ENCODE measurements around the gene IKZF4.
A peak's percentile ranks its signal among the peaks of the same experiment; 100 is the strongest.

Gene IKZF4

GRCh38 chr12:56010111-56010570 lies 10.7 kb upstream of the IKZF4 start:
- Mint-ChIP-seq H3K4me3 (no peak overlapping the region), H3K4me1 (ENCODE audit: low read depth) (peaks cover 25% of the 10 kb centered on the region), H3K9me3 (no peaks in the 10 kb centered on the region), H3K27me3 (ENCODE audit: low read depth) (no peaks in the 10 kb centered on the region), H3K36me3 (ENCODE audit: low read depth) (peaks cover 1% of the 10 kb centered on the region), H3K27ac (no peak overlapping the region)
- DNase-seq (ENCODE audit: low spot score): no peak

- DNase-seq (ENCODE audit: low spot score): no peak
- peaks cover 30% of the 10 kb centered on the region for H3K4me1 Mint-ChIP-seq (ENCODE audit: low read depth)
- no peak overlapping the region for H3K27ac Mint-ChIP-seq
Measured at GRCh38 chr12:56011509-56012090, 9.2 kb upstream of the IKZF4 start.

GRCh38 chr12:56013482-56013881 lies 7.4 kb upstream of the IKZF4 start:
- Mint-ChIP-seq H3K4me3 (no peak overlapping the region), H3K27ac (no peak overlapping the region), H3K9me3 (no peaks in the 10 kb centered on the region), H3K4me1 (ENCODE audit: low read depth) (peaks cover 21% of the 10 kb centered on the region), H3K36me3 (ENCODE audit: low read depth) (peaks cover 1% of the 10 kb centered on the region), H3K27me3 (ENCODE audit: low read depth) (no peaks in the 10 kb centered on the region)
- DNase-seq (ENCODE audit: low spot score): no peak

More at GRCh38 chr12:56011509-56012090, 9.2 kb upstream of the IKZF4 start:
- H3K4me3 Mint-ChIP-seq: no peak overlapping the region
- H3K27me3 Mint-ChIP-seq (ENCODE audit: low read depth): no peaks in the 10 kb centered on the region
- peaks cover 1% of the 10 kb centered on the region for H3K36me3 Mint-ChIP-seq (ENCODE audit: low read depth)
- no peaks in the 10 kb centered on the region for H3K9me3 Mint-ChIP-seq

GRCh38 chr12:56014205-56014604 lies 6.6 kb upstream of the IKZF4 start:
- H3K4me1 Mint-ChIP-seq (ENCODE audit: low read depth): peaks cover 17% of the 10 kb centered on the region
- no peak for DNase-seq (ENCODE audit: low spot score)
- H3K27ac Mint-ChIP-seq: no peak overlapping the region
- H3K4me3 Mint-ChIP-seq: no peak overlapping the region
- H3K27me3 Mint-ChIP-seq (ENCODE audit: low read depth): no peaks in the 10 kb centered on the region
- H3K9me3 Mint-ChIP-seq: no peaks in the 10 kb centered on the region
- peaks cover 1% of the 10 kb centered on the region for H3K36me3 Mint-ChIP-seq (ENCODE audit: low read depth)

- no peaks in the 10 kb centered on the region for H3K9me3 Mint-ChIP-seq
- H3K4me3 Mint-ChIP-seq: no peak overlapping the region
- DNase-seq (ENCODE audit: low spot score): no peak
- peaks cover 3% of the 10 kb centered on the region for H3K36me3 Mint-ChIP-seq (ENCODE audit: low read depth)
- H3K27ac Mint-ChIP-seq: no peak overlapping the region
- H3K4me1 Mint-ChIP-seq (ENCODE audit: low read depth): peaks cover 23% of the 10 kb centered on the region
- no peaks in the 10 kb centered on the region for H3K27me3 Mint-ChIP-seq (ENCODE audit: low read depth)
Measured at GRCh38 chr12:56017181-56017580, 3.7 kb upstream of the IKZF4 start.

- Mint-ChIP-seq H3K36me3 (ENCODE audit: low read depth) (peaks cover 3% of the 10 kb centered on the region), H3K4me1 (ENCODE audit: low read depth) (peaks cover 30% of the 10 kb centered on the region), H3K4me3 (no peak overlapping the region), H3K9me3 (no peaks in the 10 kb centered on the region), H3K27me3 (ENCODE audit: low read depth) (no peaks in the 10 kb centered on the region), H3K27ac (no peak overlapping the region)
- no peak for DNase-seq (ENCODE audit: low spot score)
Measured at GRCh38 chr12:56018356-56018755, 2.5 kb upstream of the IKZF4 start.

GRCh38 chr12:56021889-56022497 lies 1.1 kb downstream of the IKZF4 start:
- no peaks in the 10 kb centered on the region for H3K27me3 Mint-ChIP-seq (ENCODE audit: low read depth)
- H3K36me3 Mint-ChIP-seq (ENCODE audit: low read depth): peaks cover 18% of the 10 kb centered on the region
- DNase-seq (ENCODE audit: low spot score): no peak
- peak overlapping the region; percentile 95 for H3K4me3 Mint-ChIP-seq
- H3K27ac Mint-ChIP-seq: peak overlapping the region; percentile 88
- H3K4me1 Mint-ChIP-seq (ENCODE audit: low read depth): peaks cover 30% of the 10 kb centered on the region
- no peaks in the 10 kb centered on the region for H3K9me3 Mint-ChIP-seq

- peak overlapping the region; percentile 22 for H3K4me3 Mint-ChIP-seq
- DNase-seq (ENCODE audit: low spot score): no peak
- H3K4me1 Mint-ChIP-seq (ENCODE audit: low read depth): peaks cover 37% of the 10 kb centered on the region
- peaks cover 62% of the 10 kb centered on the region for H3K36me3 Mint-ChIP-seq (ENCODE audit: low read depth)
- no peaks in the 10 kb centered on the region for H3K9me3 Mint-ChIP-seq
- H3K27me3 Mint-ChIP-seq (ENCODE audit: low read depth): no peaks in the 10 kb centered on the region
- H3K27ac Mint-ChIP-seq: no peak overlapping the region
Measured at GRCh38 chr12:56028511-56029165, 7.8 kb downstream of the IKZF4 start.

- DNase-seq (ENCODE audit: low spot score): no peak
- Mint-ChIP-seq H3K27me3 (ENCODE audit: low read depth) (no peaks in the 10 kb centered on the region), H3K4me1 (ENCODE audit: low read depth) (peaks cover 34% of the 10 kb centered on the region), H3K27ac (peak overlapping the region; percentile 56), H3K4me3 (no peak overlapping the region), H3K36me3 (ENCODE audit: low read depth) (peaks cover 60% of the 10 kb centered on the region), H3K9me3 (no peaks in the 10 kb centered on the region)
Measured at GRCh38 chr12:56029166-56029519, 8.3 kb downstream of the IKZF4 start.

- Mint-ChIP-seq H3K9me3 (no peaks in the 10 kb centered on the region), H3K4me3 (no peak overlapping the region), H3K36me3 (ENCODE audit: low read depth) (peaks cover 64% of the 10 kb centered on the region), H3K27me3 (ENCODE audit: low read depth) (no peaks in the 10 kb centered on the region), H3K27ac (peak overlapping the region; percentile 32), H3K4me1 (ENCODE audit: low read depth) (peaks cover 32% of the 10 kb centered on the region)
- DNase-seq (ENCODE audit: low spot score): peak; percentile 24
Measured at GRCh38 chr12:56029666-56030293, 8.9 kb downstream of the IKZF4 start.

GRCh38 chr12:56031987-56032386 lies 11.1 kb downstream of the IKZF4 start:
- Mint-ChIP-seq H3K27me3 (ENCODE audit: low read depth) (no peaks in the 10 kb centered on the region), H3K36me3 (ENCODE audit: low read depth) (peaks cover 66% of the 10 kb centered on the region), H3K4me3 (peak overlapping the region; percentile 2), H3K9me3 (no peaks in the 10 kb centered on the region), H3K27ac (peak overlapping the region; percentile 28), H3K4me1 (ENCODE audit: low read depth) (peaks cover 30% of the 10 kb centered on the region)
- peak; percentile 23 for DNase-seq (ENCODE audit: low spot score)

- peaks cover 24% of the 10 kb centered on the region for H3K4me1 Mint-ChIP-seq (ENCODE audit: low read depth)
- H3K27ac Mint-ChIP-seq: no peak overlapping the region
- H3K9me3 Mint-ChIP-seq: no peaks in the 10 kb centered on the region
- peak; percentile 34 for DNase-seq (ENCODE audit: low spot score)
- no peaks in the 10 kb centered on the region for H3K27me3 Mint-ChIP-seq (ENCODE audit: low read depth)
- H3K36me3 Mint-ChIP-seq (ENCODE audit: low read depth): peaks cover 47% of the 10 kb centered on the region
- no peak overlapping the region for H3K4me3 Mint-ChIP-seq
Measured at GRCh38 chr12:56034586-56035332, 13.9 kb downstream of the IKZF4 start.

GRCh38 chr12:56037161-56037560 lies 16.3 kb downstream of the IKZF4 start:
- Mint-ChIP-seq H3K27ac (peak overlapping the region; percentile 66), H3K4me1 (ENCODE audit: low read depth) (peaks cover 25% of the 10 kb centered on the region), H3K36me3 (ENCODE audit: low read depth) (peaks cover 36% of the 10 kb centered on the region), H3K4me3 (no peak overlapping the region), H3K9me3 (no peaks in the 10 kb centered on the region), H3K27me3 (ENCODE audit: low read depth) (no peaks in the 10 kb centered on the region)
- DNase-seq (ENCODE audit: low spot score): no peak
